Umbilical cord (tissue), 2 donors: ENCODE measurements around the gene GSTA1. TPM values are rescaled to one million over a fixed set of nuclear protein-coding genes. Genes with fewer than 3 reads are reported as not detected.
"Not testable (repeated sequence)": the region's sequence is repeated elsewhere in the genome, so short reads cannot be mapped to it uniquely, and the experiment has no call there.

Experiments
- DNase-seq: peaks from one replicate; pipeline ENCODE4 v3.0.0-alpha.2; 2015; ENCODE audit warnings: low spot score
- total RNA-seq: library from RNA; depleted of rRNA; stranded (reverse); fragments of >200 nt; gene quantifications from one replicate; pipeline ENCODE4 v1.2.3, GENCODE V29; 2014; ENCODE audit warnings: low replicate concordance; ENCODE audit not compliant: insufficient read depth

GSTA1 gene
- total RNA-seq, 1 donor from 2014 or later: not detected

GRCh38 chr6:52808660-52809059, 5.0 kb upstream of the GSTA1 start:
- DNase-seq: no peak

GRCh38 chr6:52802806-52803205, 810 bp downstream of the GSTA1 start:
- no peak for DNase-seq

- DNase-seq: no peak
These were observed 2.3 kb downstream of the GSTA1 start for GRCh38 chr6:52801188-52801841.

GRCh38 chr6:52799272-52799671, 4.3 kb downstream of the GSTA1 start:
- DNase-seq: not testable (repeated sequence)

- not testable (repeated sequence) for DNase-seq
These were observed 9.2 kb downstream of the GSTA1 start for GRCh38 chr6:52794366-52794765.

GRCh38 chr6:52790861-52791260, 12.8 kb downstream of the GSTA1 start:
- DNase-seq: no peak

GRCh38 chr6:52789658-52790057, 14.0 kb downstream of the GSTA1 start:
- DNase-seq: not testable (repeated sequence)

GRCh38 chr6:52788478-52788877, 15.1 kb downstream of the GSTA1 start:
- no peak for DNase-seq

- no peak for DNase-seq
These were observed 15.7 kb downstream of the GSTA1 start for GRCh38 chr6:52787917-52788316.

- no peak for DNase-seq
These were observed 17.2 kb downstream of the GSTA1 start for GRCh38 chr6:52786249-52786956.

GRCh38 chr6:52782696-52783274, 20.8 kb downstream of the GSTA1 start:
- DNase-seq: not testable (repeated sequence)

GRCh38 chr6:52782209-52782608, 21.4 kb downstream of the GSTA1 start:
- not testable (repeated sequence) for DNase-seq

GRCh38 chr6:52779237-52779636, 24.4 kb downstream of the GSTA1 start:
- DNase-seq: no peak

GRCh38 chr6:52776711-52777351, 26.8 kb downstream of the GSTA1 start:
- DNase-seq: not testable (repeated sequence)

- peak; percentile 78 for DNase-seq
These were observed 34.2 kb downstream of the GSTA1 start for GRCh38 chr6:52769399-52769798.

GRCh38 chr6:52767658-52768057, 36.0 kb downstream of the GSTA1 start:
- DNase-seq: not testable (repeated sequence)

- DNase-seq: not testable (repeated sequence)
These were observed 40.2 kb downstream of the GSTA1 start, which contains the start of gene GSTA2 for GRCh38 chr6:52763322-52763916. TSS of gene GSTA2 (minus strand) at chr6:52763475. CDS start at chr6:52757947, 5,528 bp downstream.

GRCh38 chr6:52761673-52762491, 41.7 kb downstream of the GSTA1 start:
- not testable (repeated sequence) for DNase-seq

GRCh38 chr6:52760105-52760765, 43.4 kb downstream of the GSTA1 start:
- no peak for DNase-seq

- peak; percentile 66 for DNase-seq
These were observed 44.5 kb downstream of the GSTA1 start for GRCh38 chr6:52759085-52759484.
